ENCODE measurements around the gene EIF4E1B.
A peak's percentile ranks its signal among the peaks of the same experiment; 100 is the strongest.

EIF4E1B gene

GRCh38 chr5:176675676-176676360, 45.3 kb downstream of the EIF4E1B start:
- H4K20me1 ChIP-seq (ENCODE audit: insufficient read depth, low read length, poor library complexity, severe bottlenecking), result no peaks in the 10 kb centered on the region
- no peak overlapping the region for H3K4me3 ChIP-seq (ENCODE audit: low read length, poor library complexity, severe bottlenecking)
- no peaks in the 10 kb centered on the region for H3K27me3 ChIP-seq (ENCODE audit: insufficient read depth, low read length, poor library complexity, severe bottlenecking)
- H3K9me2 ChIP-seq (replicated peaks; ENCODE audit: low read depth, low read length), result no peaks in the 10 kb centered on the region
- no peak overlapping the region for H3K9ac ChIP-seq (ENCODE audit: low read depth, low read length, poor library complexity, severe bottlenecking)
- H3K79me2 ChIP-seq (ENCODE audit: insufficient read depth, low read length), result no peaks in the 10 kb centered on the region
- H3K36me3 ChIP-seq (ENCODE audit: insufficient read depth, low read length), result no peaks in the 10 kb centered on the region
- no peak overlapping the region for H2AFZ ChIP-seq (ENCODE audit: low read length)
- peaks cover 12% of the 10 kb centered on the region for H3K4me1 ChIP-seq (ENCODE audit: insufficient read depth, low read length, poor library complexity, severe bottlenecking)
- TF ChIP-seq CTCF (conservative IDR thresholded peaks at IDR 0.05; ENCODE audit: low read length) (peak; percentile 38), EZH2phosphoT487 (IDR thresholded peaks at IDR 0.05; ENCODE audit: borderline replicate concordance) (no peak)
- no peaks in the 10 kb centered on the region for H3K9me3 ChIP-seq (ENCODE audit: insufficient read depth, low read depth, low read length)
- peak overlapping the region; percentile 64 for H3K4me2 ChIP-seq (ENCODE audit: low read depth, low read length, poor library complexity, severe bottlenecking)
- H3F3A ChIP-seq (ENCODE audit: low read depth), result no peaks in the 10 kb centered on the region

- Histone ChIP-seq H3K4me2 (ENCODE audit: low read depth, low read length, poor library complexity, severe bottlenecking) (peak overlapping the region; percentile 64), H3K4me1 (ENCODE audit: insufficient read depth, low read length, poor library complexity, severe bottlenecking) (peaks cover 12% of the 10 kb centered on the region), H3K27me3 (ENCODE audit: insufficient read depth, low read length, poor library complexity, severe bottlenecking) (no peaks in the 10 kb centered on the region), H3K9me2 (replicated peaks; ENCODE audit: low read depth, low read length) (no peaks in the 10 kb centered on the region), H2AFZ (ENCODE audit: low read length) (no peak overlapping the region), H3K36me3 (ENCODE audit: insufficient read depth, low read length) (no peaks in the 10 kb centered on the region), H4K20me1 (ENCODE audit: insufficient read depth, low read length, poor library complexity, severe bottlenecking) (no peaks in the 10 kb centered on the region), H3K9ac (ENCODE audit: low read depth, low read length, poor library complexity, severe bottlenecking) (peak overlapping the region; percentile 43), H3K9me3 (ENCODE audit: insufficient read depth, low read depth, low read length) (no peaks in the 10 kb centered on the region), H3K79me2 (ENCODE audit: insufficient read depth, low read length) (no peaks in the 10 kb centered on the region), H3F3A (ENCODE audit: low read depth) (no peaks in the 10 kb centered on the region), H3K4me3 (ENCODE audit: low read length, poor library complexity, severe bottlenecking) (peak overlapping the region; percentile 3)
- TF ChIP-seq CTCF (conservative IDR thresholded peaks at IDR 0.05; ENCODE audit: low read length) (no peak), EZH2phosphoT487 (IDR thresholded peaks at IDR 0.05; ENCODE audit: borderline replicate concordance) (no peak)
These were observed 45.9 kb downstream of the EIF4E1B start for GRCh38 chr5:176676361-176676824.

- TF ChIP-seq EZH2phosphoT487 (IDR thresholded peaks at IDR 0.05; ENCODE audit: borderline replicate concordance) (no peak), CTCF (conservative IDR thresholded peaks at IDR 0.05; ENCODE audit: low read length) (no peak)
- Histone ChIP-seq H3K36me3 (ENCODE audit: insufficient read depth, low read length) (no peaks in the 10 kb centered on the region), H3K4me2 (ENCODE audit: low read depth, low read length, poor library complexity, severe bottlenecking) (peak overlapping the region; percentile 64), H3K9ac (ENCODE audit: low read depth, low read length, poor library complexity, severe bottlenecking) (peak overlapping the region; percentile 43), H4K20me1 (ENCODE audit: insufficient read depth, low read length, poor library complexity, severe bottlenecking) (no peaks in the 10 kb centered on the region), H3K9me2 (replicated peaks; ENCODE audit: low read depth, low read length) (no peaks in the 10 kb centered on the region), H3K4me1 (ENCODE audit: insufficient read depth, low read length, poor library complexity, severe bottlenecking) (peaks cover 12% of the 10 kb centered on the region), H3K27me3 (ENCODE audit: insufficient read depth, low read length, poor library complexity, severe bottlenecking) (no peaks in the 10 kb centered on the region), H3K9me3 (ENCODE audit: insufficient read depth, low read depth, low read length) (no peaks in the 10 kb centered on the region), H3K79me2 (ENCODE audit: insufficient read depth, low read length) (no peaks in the 10 kb centered on the region), H3K4me3 (ENCODE audit: low read length, poor library complexity, severe bottlenecking) (no peak overlapping the region), H3F3A (ENCODE audit: low read depth) (no peaks in the 10 kb centered on the region), H2AFZ (ENCODE audit: low read length) (no peak overlapping the region)
These were observed 46.9 kb downstream of the EIF4E1B start for GRCh38 chr5:176677209-176677939.

Data from Loucy (cell line).